Neural progenitor cell (in vitro differentiated cells): ENCODE data around the gene TOMM70. TPM values are rescaled to one million over a fixed set of nuclear protein-coding genes. Genes with fewer than 3 reads are reported as not detected.
"Not testable (repeated sequence)": the region's sequence is repeated elsewhere in the genome, so short reads cannot be mapped to it uniquely, and the experiment has no call there.

ENCODE experiments used
- DNase-seq: peaks from one replicate; pipeline ENCODE4 v3.0.0-alpha.2; 2016; ENCODE audit warnings: low spot score
- H2AFZ ChIP-seq: fragments of 200-600 bp; sonication (generic); replicated peaks from 2 replicates; pipeline ENCODE4 v1.6.1; 2016; ENCODE audit warnings: antibody characterized with exemption
- H3F3A ChIP-seq: fragments of 200-600 bp; sonication (generic); 2 replicates; pipeline ENCODE4 v1.6.1; 2016; ENCODE audit warnings: antibody characterized with exemption, low read depth
- H3K27ac ChIP-seq: fragments of 200-600 bp; sonication (generic); 2 replicates; pipeline ENCODE4 v1.5.1; 2016; ENCODE audit warnings: mild to moderate bottlenecking
- H3K27me3 ChIP-seq: fragments of 200-600 bp; sonication (generic); 2 replicates; pipeline ENCODE4 v1.6.1; 2016; ENCODE audit warnings: mild to moderate bottlenecking, moderate library complexity
- H3K36me3 ChIP-seq: fragments of 200-600 bp; sonication (generic); 2 replicates; pipeline ENCODE4 v1.5.1; 2016
- H3K4me1 ChIP-seq: fragments of 200-600 bp; sonication (generic); 2 replicates; pipeline ENCODE4 v1.6.1; 2016; ENCODE audit warnings: mixed run types
- H3K4me2 ChIP-seq: fragments of 200-600 bp; sonication (generic); 2 replicates; pipeline ENCODE4 v1.6.1; 2016
- H3K4me3 ChIP-seq: fragments of 200-600 bp; sonication (generic); 2 replicates; pipeline ENCODE4 v1.5.1; 2016
- H3K79me2 ChIP-seq: fragments of 200-600 bp; sonication (generic); 2 replicates; pipeline ENCODE4 v1.6.1; 2016; ENCODE audit warnings: low read depth
- H3K9ac ChIP-seq: fragments of 200-600 bp; sonication (generic); 2 replicates; pipeline ENCODE4 v1.6.1; 2016
- H3K9me3 ChIP-seq: fragments of 200-600 bp; sonication (generic); 2 replicates; pipeline ENCODE4 v1.5.1; 2016; ENCODE audit warnings: low read depth
- H4K20me1 ChIP-seq: fragments of 200-600 bp; sonication (generic); 2 replicates; pipeline ENCODE4 v1.6.1; 2016; ENCODE audit warnings: low read depth
- H3K27ac Mint-ChIP-seq: 3 replicates; pipeline ENCODE4 v1.8.0; 2021; ENCODE audit warnings: mixed read lengths
- H3K27me3 Mint-ChIP-seq: 2 replicates; pipeline ENCODE4 v1.8.0; 2022; ENCODE audit warnings: low read depth, mild to moderate bottlenecking, inconsistent platforms, moderate library complexity, mixed read lengths; ENCODE audit not compliant: insufficient read depth
- H3K36me3 Mint-ChIP-seq: 3 replicates; pipeline ENCODE4 v1.8.0; 2021; ENCODE audit warnings: mixed read lengths
- H3K4me1 Mint-ChIP-seq: 3 replicates; pipeline ENCODE4 v1.8.0; 2021; ENCODE audit warnings: mixed read lengths
- H3K4me3 Mint-ChIP-seq: 3 replicates; pipeline ENCODE4 v1.8.0; 2021; ENCODE audit warnings: mild to moderate bottlenecking, moderate library complexity, mixed read lengths
- H3K9me3 Mint-ChIP-seq: 3 replicates; pipeline ENCODE4 v1.8.0; 2020; ENCODE audit warnings: mixed read lengths
- EZH2 ChIP-seq: fragments of 200-600 bp; sonication (generic); IDR thresholded peaks from 2 replicates; pipeline ENCODE4 v1.6.1; 2017; ENCODE audit warnings: antibody characterized with exemption, mild to moderate bottlenecking, moderate library complexity
- EZH2phosphoT487 ChIP-seq: fragments of 200-600 bp; sonication (generic); IDR thresholded peaks from 2 replicates; pipeline ENCODE4 v1.6.1; 2017; ENCODE audit warnings: antibody characterized with exemption
- total RNA-seq: library from RNA; depleted of rRNA; stranded (reverse); fragments of >200 nt; gene quantifications from 2 replicates; pipeline ENCODE4 v1.2.3, GENCODE V29; 2015; ENCODE audit warnings: low replicate concordance
- TF ChIP-seq, protein P1 (sequence below): fragments of 200-600 bp; sonication (generic); IDR thresholded peaks from 2 replicates; pipeline ENCODE4 v1.5.1; 2017; ENCODE audit warnings: antibody characterized with exemption, mild to moderate bottlenecking

The TOMM70 gene
- total RNA-seq, 1 donor from 2014 or later, result 58.5 TPM

DNA sequence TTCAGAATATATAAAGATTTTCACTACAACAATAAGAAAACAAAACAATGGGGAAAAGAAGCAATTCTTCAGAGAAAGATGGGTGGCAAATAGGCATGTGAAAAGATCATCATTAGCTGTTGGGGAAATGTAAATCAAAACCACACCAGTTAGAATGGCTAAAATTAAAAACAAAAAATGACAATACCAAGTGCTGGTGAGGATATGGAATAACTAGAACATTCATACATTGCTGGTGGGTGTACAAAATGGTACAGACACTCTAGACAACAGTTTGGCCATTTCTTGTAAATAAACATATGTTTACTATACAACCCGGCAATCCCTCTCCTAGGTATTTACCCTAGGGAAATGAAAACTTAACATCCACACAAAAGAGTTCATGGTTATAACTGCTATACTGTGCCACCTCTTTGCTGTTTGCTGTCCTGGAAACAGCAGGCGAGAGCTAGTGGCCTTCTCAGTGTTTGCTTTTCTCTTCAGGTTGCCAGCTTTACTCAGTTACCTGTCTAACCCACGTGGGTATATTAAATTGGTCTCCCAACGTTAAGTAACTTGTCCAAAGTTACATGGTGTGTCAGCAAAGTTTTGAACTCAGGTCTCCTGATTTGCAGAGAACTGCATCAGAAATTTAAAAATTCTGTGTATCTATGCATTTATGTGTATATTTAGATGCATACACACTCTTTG is 70.9 kb downstream of the TOMM70 start:
- no peak overlapping the region for H3K4me3 Mint-ChIP-seq
- Histone ChIP-seq H3F3A (no peaks in the 10 kb centered on the region), H3K27me3 (peaks cover 16% of the 10 kb centered on the region), H3K9ac (no peak overlapping the region), H4K20me1 (no peaks in the 10 kb centered on the region), H3K9me3 (no peaks in the 10 kb centered on the region), H3K27ac (no peak overlapping the region), H3K4me2 (no peak overlapping the region), H3K36me3 (no peaks in the 10 kb centered on the region), H2AFZ (no peak overlapping the region), H3K4me1 (no peaks in the 10 kb centered on the region), H3K79me2 (no peaks in the 10 kb centered on the region), H3K4me3 (no peak overlapping the region)
- H3K9me3 Mint-ChIP-seq, result no peaks in the 10 kb centered on the region
- H3K36me3 Mint-ChIP-seq, result peaks cover 5% of the 10 kb centered on the region
- TF ChIP-seq EZH2 (no peak), EZH2phosphoT487 (no peak)
- TF ChIP-seq, protein P1, sequence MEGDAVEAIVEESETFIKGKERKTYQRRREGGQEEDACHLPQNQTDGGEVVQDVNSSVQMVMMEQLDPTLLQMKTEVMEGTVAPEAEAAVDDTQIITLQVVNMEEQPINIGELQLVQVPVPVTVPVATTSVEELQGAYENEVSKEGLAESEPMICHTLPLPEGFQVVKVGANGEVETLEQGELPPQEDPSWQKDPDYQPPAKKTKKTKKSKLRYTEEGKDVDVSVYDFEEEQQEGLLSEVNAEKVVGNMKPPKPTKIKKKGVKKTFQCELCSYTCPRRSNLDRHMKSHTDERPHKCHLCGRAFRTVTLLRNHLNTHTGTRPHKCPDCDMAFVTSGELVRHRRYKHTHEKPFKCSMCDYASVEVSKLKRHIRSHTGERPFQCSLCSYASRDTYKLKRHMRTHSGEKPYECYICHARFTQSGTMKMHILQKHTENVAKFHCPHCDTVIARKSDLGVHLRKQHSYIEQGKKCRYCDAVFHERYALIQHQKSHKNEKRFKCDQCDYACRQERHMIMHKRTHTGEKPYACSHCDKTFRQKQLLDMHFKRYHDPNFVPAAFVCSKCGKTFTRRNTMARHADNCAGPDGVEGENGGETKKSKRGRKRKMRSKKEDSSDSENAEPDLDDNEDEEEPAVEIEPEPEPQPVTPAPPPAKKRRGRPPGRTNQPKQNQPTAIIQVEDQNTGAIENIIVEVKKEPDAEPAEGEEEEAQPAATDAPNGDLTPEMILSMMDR, result no peak
- H3K27me3 Mint-ChIP-seq, result peaks cover 2% of the 10 kb centered on the region
- no peak for DNase-seq
- H3K4me1 Mint-ChIP-seq, result peaks cover under 1% of the 10 kb centered on the region
- H3K27ac Mint-ChIP-seq, result no peak overlapping the region

DNA sequence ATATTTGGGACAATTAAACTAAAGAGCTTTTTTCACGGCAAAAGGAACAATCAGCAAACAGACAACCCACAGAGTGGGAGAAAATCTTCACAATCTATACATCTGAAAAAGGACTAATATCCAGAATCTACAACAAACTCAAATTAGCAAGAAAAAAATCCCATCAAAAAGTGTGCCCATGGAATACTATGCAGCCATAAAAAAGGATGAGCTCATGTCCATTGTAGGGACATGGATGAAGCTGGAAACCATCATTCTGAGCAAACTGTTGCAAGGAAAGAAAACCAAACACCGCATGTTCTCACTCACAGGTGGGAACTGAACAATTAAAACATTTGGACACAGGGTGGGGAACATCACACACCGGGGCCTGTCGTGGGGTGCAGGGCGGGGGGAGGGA is 73.5 kb downstream of the TOMM70 start:
- DNase-seq, H3K4me2 ChIP-seq, H3K4me1 ChIP-seq, H4K20me1 ChIP-seq, H2AFZ ChIP-seq, H3K4me3 Mint-ChIP-seq, H3K9ac ChIP-seq, H3K9me3 Mint-ChIP-seq, H3K36me3 Mint-ChIP-seq, H3K4me1 Mint-ChIP-seq, H3F3A ChIP-seq, H3K27ac ChIP-seq, H3K36me3 ChIP-seq, H3K27ac Mint-ChIP-seq, H3K9me3 ChIP-seq, H3K4me3 ChIP-seq, H3K27me3 Mint-ChIP-seq, H3K79me2 ChIP-seq, H3K27me3 ChIP-seq: not testable (repeated sequence)

DNA sequence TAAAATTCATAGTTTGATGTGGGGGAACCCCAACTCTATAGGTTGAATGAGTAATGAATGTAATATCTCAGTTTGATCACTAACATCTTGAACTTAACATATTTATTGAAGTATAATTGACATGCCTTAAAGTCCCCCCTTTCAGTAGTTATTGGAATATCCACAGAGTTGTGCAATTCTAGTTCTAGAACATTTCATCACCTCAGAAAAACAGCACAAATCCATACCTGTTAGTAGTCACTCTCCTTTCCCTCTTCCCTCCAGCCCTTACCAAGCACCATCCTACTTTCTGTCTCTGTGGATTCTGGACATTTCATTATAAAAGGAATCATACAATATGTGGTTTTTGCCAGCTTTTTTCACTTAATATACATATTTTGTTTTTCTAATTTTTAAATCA is 75.1 kb downstream of the TOMM70 start:
- Histone ChIP-seq H4K20me1 (no peaks in the 10 kb centered on the region), H3K27ac (no peak overlapping the region), H2AFZ (no peak overlapping the region), H3K9ac (no peak overlapping the region), H3K79me2 (no peaks in the 10 kb centered on the region), H3F3A (no peaks in the 10 kb centered on the region), H3K4me3 (no peak overlapping the region), H3K4me2 (no peak overlapping the region), H3K36me3 (no peaks in the 10 kb centered on the region), H3K4me1 (no peaks in the 10 kb centered on the region), H3K9me3 (no peaks in the 10 kb centered on the region), H3K27me3 (no peaks in the 10 kb centered on the region)
- Mint-ChIP-seq H3K4me1 (no peaks in the 10 kb centered on the region), H3K36me3 (peaks cover 5% of the 10 kb centered on the region), H3K9me3 (no peaks in the 10 kb centered on the region), H3K27me3 (peaks cover 2% of the 10 kb centered on the region), H3K4me3 (no peak overlapping the region), H3K27ac (no peak overlapping the region)
- DNase-seq, result no peak
- TF ChIP-seq, protein P1, result no peak
- no peak for TF ChIP-seq EZH2phosphoT487
- TF ChIP-seq EZH2, result no peak

DNA sequence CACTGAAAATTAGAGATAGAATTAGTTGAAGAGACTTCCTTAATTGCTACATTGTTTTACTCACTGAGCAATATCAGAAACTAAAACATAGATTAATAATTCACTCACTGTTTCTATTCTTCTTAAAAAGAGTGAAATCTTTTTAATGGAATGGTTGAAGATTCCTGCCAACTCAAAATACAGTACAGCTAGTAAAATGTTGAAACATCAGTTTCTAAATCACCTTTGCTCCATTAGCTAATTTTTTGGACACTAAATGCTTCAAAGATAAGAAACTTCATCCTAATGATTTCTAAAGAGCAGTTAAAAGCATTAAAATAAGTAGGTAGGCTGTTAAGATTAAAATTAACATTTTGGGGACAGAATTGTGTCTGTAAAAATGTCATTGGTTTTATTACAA is 76.8 kb downstream of the TOMM70 start:
- no peak overlapping the region for H3K4me3 Mint-ChIP-seq
- Histone ChIP-seq H3K27me3 (no peaks in the 10 kb centered on the region), H3K27ac (no peak overlapping the region), H2AFZ (no peak overlapping the region), H3K36me3 (no peaks in the 10 kb centered on the region), H3K4me1 (no peaks in the 10 kb centered on the region), H3K4me3 (no peak overlapping the region), H3K4me2 (no peak overlapping the region), H3K79me2 (no peaks in the 10 kb centered on the region), H3F3A (no peaks in the 10 kb centered on the region), H3K9me3 (no peaks in the 10 kb centered on the region), H4K20me1 (no peaks in the 10 kb centered on the region), H3K9ac (no peak overlapping the region)
- TF ChIP-seq, protein P1, result no peak
- TF ChIP-seq EZH2, result no peak
- no peak for TF ChIP-seq EZH2phosphoT487
- H3K27me3 Mint-ChIP-seq, result peaks cover 2% of the 10 kb centered on the region
- no peaks in the 10 kb centered on the region for H3K9me3 Mint-ChIP-seq
- H3K4me1 Mint-ChIP-seq, result no peaks in the 10 kb centered on the region
- no peak for DNase-seq
- H3K27ac Mint-ChIP-seq, result no peak overlapping the region
- peaks cover 7% of the 10 kb centered on the region for H3K36me3 Mint-ChIP-seq
